Keratinocyte (primary cell): ENCODE measurements around the gene ASCC2. TPM values are rescaled to one million over a fixed set of nuclear protein-coding genes. Genes with fewer than 3 reads are reported as not detected.
A peak's percentile ranks its signal among the peaks of the same experiment; 100 is the strongest.

ENCODE experiments used
- DNase-seq: peaks from one replicate; pipeline ENCODE4 v3.0.0-alpha.2; 2011; ENCODE audit warnings: low read depth, missing footprints, low spot score
- FAIRE-seq: peaks from 2 replicates; lab custom pipeline; 2011; peaks lifted over from hg19 to GRCh38; lab: Jason Lieb, UNC
- H2AFZ ChIP-seq: 2 replicates; pipeline ENCODE4 v1.6.0; 2012; ENCODE audit warnings: low read length, control low read depth, inconsistent platforms; ENCODE audit not compliant: control insufficient read depth
- H3K27ac ChIP-seq: 2 replicates; pipeline ENCODE4 v1.5.1; 2011; ENCODE audit warnings: low read length; ENCODE audit not compliant: control insufficient read depth, insufficient read depth
- H3K27me3 ChIP-seq: 3 replicates; pipeline ENCODE4 v1.6.0; 2011; ENCODE audit warnings: low read length; ENCODE audit not compliant: control insufficient read depth, insufficient read depth; ENCODE audit errors: extremely low read depth
- H3K36me3 ChIP-seq, 2 experiments: 2 replicates in 1 of 2; 3 replicates in 1 of 2; pipeline ENCODE4 v1.5.1; 2011; ENCODE audit warnings: low read length in 2 of 2, mild to moderate bottlenecking in 1 of 2; ENCODE audit not compliant: control insufficient read depth in 2 of 2, insufficient read depth in 2 of 2; ENCODE audit errors: extremely low read depth in 1 of 2
- H3K4me1 ChIP-seq: 3 replicates; pipeline ENCODE4 v1.5.1; 2011; ENCODE audit warnings: low read length; ENCODE audit not compliant: control insufficient read depth, insufficient read depth; ENCODE audit errors: extremely low read depth
- H3K4me2 ChIP-seq: 3 replicates; pipeline ENCODE4 v1.6.0; 2011; ENCODE audit warnings: low read depth, low read length; ENCODE audit not compliant: control insufficient read depth, insufficient read depth; ENCODE audit errors: extremely low read depth
- H3K4me3 ChIP-seq, 3 experiments: fragments of 200-600 bp in 1 of 3; sonication (generic) in 1 of 3; 2 replicates in 2 of 3; 3 replicates in 1 of 3; pipeline ENCODE4 v1.5.1; 2011 to 2016; ENCODE audit warnings: low read length in 3 of 3, mild to moderate bottlenecking in 3 of 3, control low read depth in 2 of 3, inconsistent platforms in 1 of 3, low read depth in 1 of 3, mixed read lengths in 1 of 3, mixed run types in 1 of 3, moderate library complexity in 1 of 3; ENCODE audit not compliant: control insufficient read depth in 2 of 3, insufficient read depth in 2 of 3; ENCODE audit errors: extremely low read depth in 1 of 3
- H3K79me2 ChIP-seq: 2 replicates; pipeline ENCODE4 v1.6.0; 2012; ENCODE audit warnings: low read length; ENCODE audit not compliant: control insufficient read depth, insufficient read depth
- H3K9ac ChIP-seq: 3 replicates; pipeline ENCODE4 v1.6.0; 2011; ENCODE audit warnings: low read length; ENCODE audit not compliant: control insufficient read depth, insufficient read depth; ENCODE audit errors: extremely low read depth
- H3K9me1 ChIP-seq: 3 replicates; pipeline ENCODE4 v1.6.0; 2011; ENCODE audit warnings: low read length; ENCODE audit not compliant: control insufficient read depth, insufficient read depth; ENCODE audit errors: extremely low read depth
- H3K9me3 ChIP-seq: 2 replicates; pipeline ENCODE4 v1.5.1; 2012; ENCODE audit warnings: low read depth, low read length; ENCODE audit not compliant: control insufficient read depth
- H4K20me1 ChIP-seq: 3 replicates; pipeline ENCODE4 v1.6.0; 2011; ENCODE audit warnings: low read length; ENCODE audit not compliant: control insufficient read depth, insufficient read depth; ENCODE audit errors: extremely low read depth
- CTCF ChIP-seq, 3 experiments: IDR thresholded peaks in 1 of 3; conservative IDR thresholded peaks in 1 of 3; optimal IDR thresholded peaks in 1 of 3; 2 replicates in 2 of 3; 3 replicates in 1 of 3; pipeline versions ENCODE3 to v1.5.1; 2011; ENCODE audit warnings: low read length in 3 of 3, mild to moderate bottlenecking in 3 of 3, moderate library complexity in 2 of 3, control low read depth in 1 of 3, inconsistent platforms in 1 of 3; ENCODE audit not compliant: insufficient read depth in 2 of 3; ENCODE audit errors: extremely low read depth in 1 of 3
- EZH2 ChIP-seq: IDR thresholded peaks from one replicate; pipeline ENCODE4 v1.6.1; 2012; ENCODE audit warnings: inconsistent platforms, mild to moderate bottlenecking, low read length, moderate library complexity
- dilution Hi-C: fragments of 300-500 bp; cut with MboI; formaldehyde crosslinking; loops from one replicate; pipeline ENCODE4 v1.7.0; 2020; ENCODE audit warnings: low sequenced_read_pairs; ENCODE audit not compliant: extremely low pct_ligation_motif_present
- polyA plus RNA-seq, 5 experiments: library from polyadenylated mRNA; depleted of rRNA in 3 of 5; stranded (reverse) in 3 of 5; stranded (forward) in 1 of 5; unstranded in 1 of 5; fragments of >200 nt; gene quantifications; 1 replicate in 1 of 5; 2 replicates in 3 of 5; 3 replicates in 1 of 5; pipeline versions ENCODE4 v1.2.1 to v1.2.3, GENCODE V29; 2011 to 2012; ENCODE audit warnings: missing spikeins in 2 of 5, low read depth in 1 of 5, low replicate concordance in 1 of 5

ASCC2 gene
- polyA plus RNA-seq, 1 donor (not counting 4 experiments of a cell fraction or from before 2014, with no cell fraction given): 51.3 TPM

- TF ChIP-seq EZH2: no peak
- peak in 2 of 3 experiments; percentile 3 to 4 for TF ChIP-seq CTCF (optimal IDR thresholded peaks at IDR 0.05 in 1 of 3, IDR thresholded peaks at IDR 0.05 in 1 of 3, conservative IDR thresholded peaks at IDR 0.05 in 1 of 3; ENCODE audit: extremely low read depth in 1 of 3, insufficient read depth in 2 of 3, low read length in 3 of 3)
- H3K4me2 ChIP-seq: peak overlapping the region; percentile 63
- dilution Hi-C loops: no loop called here
- H3K9ac ChIP-seq: no peak overlapping the region
- H3K27ac ChIP-seq: peak overlapping the region; percentile 32
- peak; percentile 9 for DNase-seq
- H3K4me1 ChIP-seq: peaks cover 32% of the 10 kb centered on the region
- no peak overlapping the region for H2AFZ ChIP-seq
- no peaks in the 10 kb centered on the region for H3K79me2 ChIP-seq
- H3K4me3 ChIP-seq: peak overlapping the region in 1 of 3 experiments; percentile 21
- H3K9me3 ChIP-seq: no peaks in the 10 kb centered on the region
- no peaks in the 10 kb centered on the region for H4K20me1 ChIP-seq
- H3K36me3 ChIP-seq: peaks cover 15 to 44% of the 10 kb centered on the region in 2 experiments
- FAIRE-seq: peak; percentile 90
- no peaks in the 10 kb centered on the region for H3K27me3 ChIP-seq
- H3K9me1 ChIP-seq: peaks cover 4% of the 10 kb centered on the region
Measured at GRCh38 chr22:29816980-29817379, 21.1 kb downstream of the ASCC2 start.

- Histone ChIP-seq H3K9me1 (peaks cover 4% of the 10 kb centered on the region), H3K79me2 (no peaks in the 10 kb centered on the region), H3K36me3 (peaks cover 16 to 49% of the 10 kb centered on the region in 2 experiments), H3K27ac (peak overlapping the region; percentile 32), H3K4me2 (peak overlapping the region; percentile 63), H4K20me1 (no peaks in the 10 kb centered on the region), H3K4me3 (peak overlapping the region in 1 of 3 experiments; percentile 21), H3K9me3 (no peaks in the 10 kb centered on the region), H2AFZ (no peak overlapping the region), H3K9ac (no peak overlapping the region), H3K4me1 (peaks cover 28% of the 10 kb centered on the region), H3K27me3 (no peaks in the 10 kb centered on the region)
- no peak for TF ChIP-seq CTCF (optimal IDR thresholded peaks at IDR 0.05 in 1 of 3, IDR thresholded peaks at IDR 0.05 in 1 of 3, conservative IDR thresholded peaks at IDR 0.05 in 1 of 3; ENCODE audit: extremely low read depth in 1 of 3, insufficient read depth in 2 of 3, low read length in 3 of 3)
- no peak for TF ChIP-seq EZH2
- no peak for DNase-seq
- dilution Hi-C loops: no loop called here
- peak; percentile 39 for FAIRE-seq
Measured at GRCh38 chr22:29816539-29816938, 21.5 kb downstream of the ASCC2 start.
